ENCODE data around the gene C14orf119. TPM values are rescaled to one million over a fixed set of nuclear protein-coding genes. Genes with fewer than 3 reads are reported as not detected.

C14orf119 gene
- total RNA-seq, 1 donor from 2014 or later = 41.0 TPM

- no peak for DNase-seq (ENCODE audit: extremely low read depth, low read depth, low spot score)
Observed at GRCh38 chr14:23086565-23086964, 8.7 kb upstream of the C14orf119 start.

- DNase-seq (ENCODE audit: extremely low read depth, low read depth, low spot score) = no peak
Observed at GRCh38 chr14:23089498-23090253, 5.6 kb upstream of the C14orf119 start.

GRCh38 chr14:23090254-23090636, 5.1 kb upstream of the C14orf119 start:
- no peak for DNase-seq (ENCODE audit: extremely low read depth, low read depth, low spot score)

GRCh38 chr14:23091294-23092225, 3.7 kb upstream of the C14orf119 start:
- DNase-seq (ENCODE audit: extremely low read depth, low read depth, low spot score) = no peak

GRCh38 chr14:23093104-23093503, 2.2 kb upstream of the C14orf119 start:
- no peak for DNase-seq (ENCODE audit: extremely low read depth, low read depth, low spot score)

- DNase-seq (ENCODE audit: extremely low read depth, low read depth, low spot score) = no peak
Observed at GRCh38 chr14:23093526-23093925, 1.8 kb upstream of the C14orf119 start.

- DNase-seq (ENCODE audit: extremely low read depth, low read depth, low spot score) = no peak
Observed at GRCh38 chr14:23093991-23094665, 1.2 kb upstream of the C14orf119 start.

GRCh38 chr14:23094666-23095195, 574 bp upstream of the C14orf119 start, which contains the start of gene ACIN1:
Gene ACIN1 (minus strand): TSS chr14:23095136. CDS start chr14:23095112, 24 bp downstream.
- no peak for DNase-seq (ENCODE audit: extremely low read depth, low read depth, low spot score)

- DNase-seq (ENCODE audit: extremely low read depth, low read depth, low spot score) = no peak
Observed at GRCh38 chr14:23097786-23098185, 2.5 kb downstream of the C14orf119 start.

- DNase-seq (ENCODE audit: extremely low read depth, low read depth, low spot score) = no peak
Observed at GRCh38 chr14:23099212-23099861, 4.0 kb downstream of the C14orf119 start.

- DNase-seq (ENCODE audit: extremely low read depth, low read depth, low spot score) = no peak
Observed at GRCh38 chr14:23101213-23101970, 6.1 kb downstream of the C14orf119 start.

- DNase-seq (ENCODE audit: extremely low read depth, low read depth, low spot score) = no peak
Observed at GRCh38 chr14:23101986-23102625, 6.8 kb downstream of the C14orf119 start.

- DNase-seq (ENCODE audit: extremely low read depth, low read depth, low spot score) = no peak
Observed at GRCh38 chr14:23102801-23103200, 7.5 kb downstream of the C14orf119 start.

- no peak for DNase-seq (ENCODE audit: extremely low read depth, low read depth, low spot score)
Observed at GRCh38 chr14:23103581-23103980, 8.3 kb downstream of the C14orf119 start.

GRCh38 chr14:23104070-23104590, 8.8 kb downstream of the C14orf119 start:
- DNase-seq (ENCODE audit: extremely low read depth, low read depth, low spot score) = no peak

GRCh38 chr14:23104591-23105347, 9.5 kb downstream of the C14orf119 start, which contains the start of gene CIROP:
Gene CIROP (minus strand): TSS chr14:23104989. CDS start chr14:23104920, 69 bp downstream.
- DNase-seq (ENCODE audit: extremely low read depth, low read depth, low spot score) = no peak

- DNase-seq (ENCODE audit: extremely low read depth, low read depth, low spot score) = no peak
Observed at GRCh38 chr14:23105348-23105824, 10.1 kb downstream of the C14orf119 start.

- no peak for DNase-seq (ENCODE audit: extremely low read depth, low read depth, low spot score)
Observed at GRCh38 chr14:23106747-23107045, 11.4 kb downstream of the C14orf119 start.
